Activated T-helper 1 cell treated with anti-CD3 and anti-CD28 coated beads, Interleukin-2, amount 50 U/mL, for 16 hours (primary cell): ENCODE measurements around the gene RAET1L.
"Not testable (repeated sequence)": the region's sequence is repeated elsewhere in the genome, so short reads cannot be mapped to it uniquely, and the experiment has no call there.

Experiments
- DNase-seq, 2 donors: peaks; one replicate each; pipeline ENCODE4 v3.0.0-alpha.2; 2020; ENCODE audit warnings: low read depth in 1 of 2, low spot score in 1 of 2

The RAET1L gene

DNA sequence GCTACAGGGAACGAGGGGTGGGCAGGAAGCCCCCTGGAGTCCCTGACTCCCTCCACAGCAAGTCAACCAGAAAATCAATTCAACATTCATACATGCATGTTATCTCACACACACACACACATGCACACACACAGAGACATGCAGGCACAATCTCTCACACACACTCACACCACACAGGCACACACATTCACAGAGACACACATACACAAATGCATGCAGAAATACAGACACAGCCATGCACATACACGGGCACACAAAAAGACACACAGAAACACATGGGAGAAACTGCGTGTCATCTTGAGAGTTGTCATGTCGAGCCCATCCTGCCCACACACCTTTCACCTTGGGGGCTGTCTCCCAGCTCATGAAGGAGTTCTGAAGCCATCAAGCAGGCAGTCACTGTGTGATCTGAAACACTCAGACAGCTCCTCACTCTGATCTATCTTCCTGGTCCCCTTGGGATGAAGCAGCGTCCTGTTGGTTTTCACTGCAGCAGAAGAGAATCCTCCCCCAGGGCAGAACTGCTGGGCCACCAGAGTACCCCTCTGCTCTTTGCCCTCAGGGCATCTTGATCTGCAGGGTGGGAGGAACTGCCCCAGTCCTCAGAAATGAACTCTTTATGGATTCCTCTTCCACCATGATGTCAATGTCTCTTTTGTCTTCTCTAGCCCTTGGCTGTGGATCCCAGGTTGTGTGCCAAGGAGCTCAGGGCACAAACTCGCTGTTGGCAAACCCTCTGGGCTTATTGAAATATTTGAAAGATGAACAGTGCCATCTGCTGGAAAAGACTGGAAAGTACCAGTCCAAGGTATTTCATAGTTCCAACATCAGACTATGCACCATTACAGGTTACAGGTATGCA lies 8.8 kb downstream of the RAET1L start:
- DNase-seq: no peak

DNA sequence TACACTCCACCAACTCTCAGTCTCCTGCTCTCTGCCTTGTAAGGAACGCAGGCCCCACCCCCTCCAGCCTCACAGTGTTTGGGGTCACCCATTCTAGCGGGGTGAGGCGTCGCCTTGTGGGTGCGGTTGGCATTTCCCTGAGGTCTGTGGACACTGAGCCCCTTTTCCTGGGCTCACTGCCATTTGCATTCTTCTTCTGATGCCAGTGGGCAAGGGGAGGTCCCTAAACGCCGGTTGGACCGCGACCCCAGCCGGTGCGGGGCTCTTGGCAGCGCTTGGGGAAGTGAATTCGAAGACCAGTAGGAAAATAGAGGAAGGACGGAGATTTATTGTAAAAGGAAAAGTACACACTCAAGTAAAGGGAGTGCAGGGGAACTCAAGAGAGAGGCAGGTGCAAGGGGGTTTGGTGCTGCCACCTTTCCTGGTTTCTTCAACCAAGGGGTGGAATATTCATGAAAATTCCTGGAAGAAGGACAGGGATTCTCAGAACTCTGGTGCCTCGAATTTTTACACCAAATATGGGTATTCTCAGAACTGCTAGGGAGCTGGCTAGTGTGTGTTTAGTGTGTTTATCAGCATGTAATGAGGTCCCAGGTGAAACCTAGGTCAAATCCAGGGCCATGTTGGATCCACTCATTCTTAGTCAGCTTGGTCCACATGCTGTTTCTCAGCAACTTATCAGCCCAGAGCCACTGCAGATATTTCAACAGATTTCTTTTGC lies 9.9 kb downstream of the RAET1L start:
- DNase-seq: not testable (repeated sequence)

DNA sequence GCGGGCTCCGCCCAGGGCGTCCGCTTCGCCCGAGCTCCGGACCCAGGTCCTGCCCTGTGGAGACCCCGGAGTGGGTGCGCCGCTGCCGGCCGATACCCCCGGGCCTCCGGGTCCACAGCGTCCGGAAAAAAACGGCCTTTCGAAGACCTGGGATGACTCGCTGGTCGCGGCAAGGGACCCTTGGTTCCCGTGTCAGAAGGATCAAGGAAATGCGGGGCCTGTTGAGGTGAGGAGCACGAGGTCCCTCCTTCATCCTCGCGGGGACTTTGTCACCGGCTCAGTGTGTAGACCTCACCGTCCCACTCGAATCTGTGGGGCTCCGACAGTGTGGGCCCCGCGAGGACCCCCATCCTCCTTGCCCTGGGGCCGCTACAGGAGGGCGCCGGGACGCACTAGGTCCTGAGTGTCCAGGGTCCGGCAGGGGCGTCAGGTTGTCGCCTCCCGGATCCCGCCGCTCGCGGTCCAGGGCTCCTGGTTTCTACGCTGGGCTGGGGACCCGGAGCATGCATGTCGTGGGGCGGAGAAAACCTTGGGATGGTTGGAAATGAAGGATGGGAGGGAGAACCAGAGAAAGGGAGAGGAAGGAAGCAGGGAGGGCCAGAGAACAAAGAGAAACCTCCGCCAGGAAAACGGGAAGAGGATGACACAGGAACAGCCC lies 10.6 kb downstream of the RAET1L start:
- not testable (repeated sequence) for DNase-seq

DNA sequence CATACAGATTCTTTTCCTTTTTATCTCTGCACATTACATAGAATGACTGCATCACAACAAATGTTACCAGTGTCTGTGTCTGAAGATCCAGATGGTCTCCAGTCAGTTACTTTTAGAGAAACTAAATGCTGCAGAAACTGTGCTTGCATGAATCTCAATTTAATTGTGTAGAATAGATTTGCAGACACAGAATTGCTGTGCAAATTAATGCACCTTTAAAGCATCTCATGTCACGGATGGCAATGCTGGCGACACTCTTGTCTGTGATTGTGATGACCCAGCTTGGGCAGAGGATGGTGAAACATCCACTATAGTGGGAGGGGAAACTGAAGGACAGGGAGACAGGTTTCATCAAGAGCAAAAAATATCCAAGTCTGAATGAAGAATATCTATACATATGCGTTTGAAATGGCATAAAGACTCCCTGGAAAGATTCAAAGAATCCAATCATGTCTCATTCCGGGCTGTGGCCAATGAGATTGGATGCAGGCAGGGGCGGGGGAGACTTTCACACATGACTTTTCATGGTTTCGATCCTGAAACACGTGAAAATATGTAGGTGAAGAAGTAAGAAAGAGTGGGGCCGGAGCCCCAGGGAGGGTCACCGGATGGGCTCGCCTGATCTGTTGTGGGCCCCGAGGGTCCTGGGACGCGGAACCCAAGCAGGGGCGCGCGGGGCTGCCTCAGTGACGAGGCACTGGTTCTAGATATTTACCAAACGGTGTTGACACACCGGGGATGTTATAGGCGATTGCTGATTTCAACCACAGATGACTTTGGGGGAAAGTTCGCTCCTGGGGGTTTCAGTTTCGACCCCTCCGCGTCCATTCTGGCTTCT lies 11.3 kb downstream of the RAET1L start:
- not testable (repeated sequence) for DNase-seq

DNA sequence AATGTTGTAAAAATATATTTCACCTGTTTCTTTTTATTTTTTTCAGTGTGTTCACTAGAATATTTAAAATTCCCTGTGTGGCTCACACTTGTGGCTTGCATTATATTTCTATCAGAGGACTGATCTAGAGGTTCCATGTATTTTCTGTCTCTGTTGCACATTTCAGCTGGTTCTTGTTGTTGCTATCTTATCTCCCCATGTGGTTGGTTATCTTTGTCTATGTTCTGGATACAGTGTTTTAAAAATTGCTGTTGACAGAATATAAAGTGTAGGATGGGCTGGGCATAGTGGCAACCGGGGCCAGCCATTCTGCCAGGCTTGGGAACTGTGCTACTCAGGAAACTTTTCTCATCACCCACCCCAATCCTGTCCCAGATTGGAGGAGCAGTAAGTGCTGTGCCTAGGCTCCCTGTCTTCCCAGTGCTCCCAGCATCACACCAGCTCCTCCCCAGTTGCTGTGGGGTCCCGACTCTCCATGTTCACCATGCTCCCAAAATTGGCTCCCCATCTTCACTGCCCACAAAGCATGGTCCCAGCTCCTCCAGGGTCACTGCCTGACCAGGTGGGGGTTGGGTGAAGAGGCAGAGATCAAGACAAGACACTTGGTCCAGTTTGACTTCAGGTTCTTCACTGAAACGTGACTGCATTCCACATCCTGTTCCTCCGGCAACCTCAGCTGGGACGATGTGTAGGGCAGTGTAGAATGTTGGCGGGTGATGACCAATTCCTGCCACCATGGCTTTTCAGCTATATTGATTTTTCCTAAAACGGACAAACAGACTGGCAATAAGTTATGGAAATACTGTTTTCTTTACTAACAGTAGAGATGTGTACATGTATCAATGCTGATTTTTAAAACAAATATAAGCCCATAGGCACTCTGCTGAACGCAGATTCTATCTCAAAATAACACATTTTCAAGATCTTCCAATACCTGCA lies 12.2 kb downstream of the RAET1L start:
- DNase-seq: not testable (repeated sequence)

DNA sequence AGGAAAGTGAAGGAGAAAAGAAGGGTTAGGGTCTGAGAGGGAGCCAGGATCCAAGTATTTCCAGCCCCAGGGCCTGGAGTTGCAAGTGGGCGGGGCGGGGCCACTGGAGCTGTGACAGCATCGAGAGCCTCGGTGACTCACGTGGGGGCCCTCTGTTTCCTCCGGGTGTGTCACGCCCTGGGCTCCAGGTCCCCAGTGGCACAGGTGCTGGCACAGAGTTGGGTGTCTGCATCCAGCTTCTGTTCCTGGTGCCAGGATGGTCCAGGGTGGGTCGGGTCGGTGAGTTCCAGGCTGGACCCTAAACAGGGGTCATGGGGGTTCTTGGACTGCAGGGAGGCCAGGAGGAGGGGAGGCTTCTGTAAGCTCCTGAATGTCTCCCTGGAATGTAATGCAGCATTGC lies 16.7 kb downstream of the RAET1L start:
- no peak for DNase-seq

DNA sequence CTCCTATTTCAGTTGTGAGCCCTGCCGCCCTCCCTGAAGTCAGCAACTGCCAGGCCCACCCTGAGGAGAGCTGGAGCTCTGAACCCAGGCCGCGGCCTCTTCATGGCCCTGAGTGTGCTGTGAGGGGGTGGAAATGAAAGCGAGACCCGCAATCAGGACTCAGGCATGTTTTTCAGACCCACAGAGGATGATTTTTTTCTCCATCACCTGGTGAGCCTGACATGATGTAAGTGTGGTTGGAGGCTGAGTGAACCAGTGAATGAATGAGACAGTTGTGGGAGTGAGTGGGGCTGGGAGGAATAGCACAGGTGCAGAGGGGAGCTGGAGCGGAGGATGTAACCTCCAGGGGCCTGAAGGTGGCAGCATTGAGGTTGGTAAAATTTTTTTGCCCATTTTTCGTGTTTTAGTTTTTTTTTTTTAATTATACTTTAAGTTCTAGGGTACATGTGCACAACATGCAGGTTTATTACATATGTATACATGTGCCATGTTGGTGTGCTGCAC lies 18.3 kb downstream of the RAET1L start:
- no peak for DNase-seq

DNA sequence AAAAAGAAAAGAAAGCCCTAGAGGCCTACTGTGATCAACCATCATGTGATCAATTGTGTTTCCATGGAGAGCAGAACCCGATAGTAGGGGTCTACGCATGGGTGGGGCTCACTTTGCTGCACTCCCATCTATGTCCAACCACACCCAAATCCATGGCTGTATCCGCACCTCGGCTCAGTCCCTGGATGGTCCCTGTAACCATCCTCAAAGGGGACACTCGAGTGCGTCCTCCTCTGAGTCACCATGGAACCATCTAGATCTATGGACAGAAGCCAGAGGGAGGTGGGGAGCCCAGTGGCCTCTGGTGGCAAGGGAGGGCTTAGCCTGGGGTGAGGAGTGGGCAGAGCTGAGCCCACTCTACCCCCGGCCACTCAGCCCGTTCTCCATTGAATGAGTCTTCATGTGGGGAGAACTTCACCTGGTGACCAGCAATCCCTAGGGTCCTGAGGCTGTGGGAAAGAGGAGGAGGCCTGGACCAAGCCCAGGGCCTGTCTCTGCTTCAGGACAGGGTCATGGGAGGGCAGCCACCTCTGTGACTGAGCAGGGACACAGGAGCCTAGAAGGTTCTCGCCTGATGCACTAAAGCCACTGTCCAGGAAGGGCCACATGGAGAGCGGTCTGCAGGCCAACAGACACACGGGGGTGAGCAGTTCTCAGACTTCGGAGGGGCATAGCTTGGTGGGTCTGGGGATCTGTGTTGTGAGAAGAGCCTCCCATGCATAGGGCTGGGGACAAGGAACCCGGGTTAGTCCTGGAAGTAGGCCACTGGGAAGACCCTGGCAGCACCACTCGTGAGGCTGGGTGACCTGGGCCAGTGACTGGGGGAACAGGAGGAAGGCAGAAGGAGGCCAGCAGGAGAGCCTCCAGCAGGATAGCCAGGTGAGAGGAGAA lies 19.3 kb downstream of the RAET1L start:
- DNase-seq: no peak

DNA sequence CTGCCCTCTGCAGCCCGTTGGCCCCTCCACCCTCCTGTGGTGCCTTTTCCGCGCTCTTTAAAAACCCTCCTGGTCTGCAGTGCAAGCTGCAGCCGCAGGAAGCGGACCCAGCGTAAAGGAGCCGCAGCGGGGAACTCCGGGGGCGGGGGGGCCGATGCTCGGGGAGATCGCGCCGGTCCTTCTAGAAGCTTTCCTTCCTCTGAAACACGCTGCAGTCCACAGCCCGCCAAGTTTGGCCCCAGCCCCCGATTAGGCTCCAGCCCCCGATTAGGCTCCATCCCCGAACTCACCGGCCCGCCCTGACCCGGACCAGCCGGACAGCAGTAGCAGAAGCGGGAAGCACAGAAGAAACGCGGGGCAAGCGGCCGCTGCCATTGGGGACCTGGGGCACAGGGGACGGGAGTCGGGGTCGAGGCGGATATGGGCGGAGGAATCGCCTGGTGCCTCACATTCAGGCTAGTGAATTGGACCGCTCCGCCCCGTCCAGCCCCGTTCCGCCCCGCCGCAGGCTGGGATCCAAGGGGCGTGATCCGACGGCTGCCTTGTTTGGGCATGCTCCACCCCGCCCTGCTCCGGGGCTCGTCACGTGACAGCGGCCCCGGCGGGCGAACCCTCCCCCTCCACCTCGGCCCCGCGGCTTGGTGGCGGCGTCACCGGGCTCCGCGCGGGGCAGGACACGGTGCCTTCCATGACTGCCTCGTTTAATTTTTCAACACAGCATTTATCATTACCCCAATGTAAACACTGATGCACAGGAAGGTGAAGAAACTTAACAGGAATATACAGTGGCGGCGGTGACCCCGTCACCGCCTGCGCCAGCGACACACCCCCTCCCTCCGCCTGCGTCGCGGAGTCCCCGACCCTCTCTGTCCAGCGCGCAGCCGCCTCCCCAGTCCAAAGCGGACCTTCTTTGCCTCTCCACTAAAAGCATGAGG lies 20.3 kb downstream of the RAET1L start:
- DNase-seq: peak; percentile 68 to 84

DNA sequence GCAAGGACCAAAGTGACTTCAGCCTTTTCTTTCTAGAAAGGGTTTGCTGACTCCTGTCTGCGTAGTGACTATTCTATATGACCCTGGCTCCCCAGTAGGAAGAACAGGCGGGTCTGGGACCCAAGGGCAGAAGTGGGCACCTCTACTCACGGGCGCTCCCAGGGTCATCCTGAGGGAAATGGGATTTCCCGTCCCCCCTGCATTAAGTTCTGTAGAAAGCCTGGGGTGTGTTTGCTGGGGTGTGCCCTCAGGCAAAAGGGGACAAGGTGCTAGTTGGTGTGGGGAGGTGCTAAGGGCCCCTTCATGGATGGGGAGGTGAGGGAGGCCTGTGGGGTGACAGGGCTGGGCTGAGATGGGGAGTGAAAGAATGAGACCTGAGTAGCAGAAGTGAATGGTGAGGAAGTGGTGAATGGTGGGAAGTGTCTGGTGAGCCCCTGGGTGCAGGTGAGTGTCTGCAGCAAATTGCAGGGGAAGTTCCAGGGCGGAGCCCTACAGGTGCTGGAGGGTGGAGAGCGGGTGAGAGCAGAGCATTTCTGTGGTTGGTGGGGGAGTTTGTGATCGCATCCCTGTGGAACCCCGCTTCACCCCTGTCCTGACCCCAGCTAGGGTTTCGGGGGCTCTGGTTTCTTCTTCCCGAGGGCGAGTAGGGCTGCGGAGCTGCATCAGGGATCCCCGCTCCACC lies 21.1 kb downstream of the RAET1L start:
- DNase-seq: no peak

DNA sequence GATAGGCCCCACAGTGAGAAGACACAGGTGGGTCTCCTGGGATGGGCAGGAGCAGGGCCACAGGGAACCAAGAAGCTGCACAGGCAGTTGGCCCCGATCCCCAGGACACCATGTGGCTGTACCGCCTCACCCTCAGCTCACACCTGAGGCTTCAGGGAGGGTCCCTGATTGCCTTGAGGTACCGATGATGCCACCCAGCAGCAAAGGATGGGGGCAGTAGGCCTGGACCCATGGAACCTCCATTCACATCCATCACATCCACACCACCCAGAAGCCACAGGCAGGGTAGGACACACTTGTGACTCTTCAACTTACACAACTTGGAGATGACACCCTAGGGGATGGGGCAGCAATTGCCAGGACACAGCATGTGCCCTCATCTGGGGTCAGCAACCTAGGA lies 21.7 kb downstream of the RAET1L start:
- DNase-seq: not testable (repeated sequence)

DNA sequence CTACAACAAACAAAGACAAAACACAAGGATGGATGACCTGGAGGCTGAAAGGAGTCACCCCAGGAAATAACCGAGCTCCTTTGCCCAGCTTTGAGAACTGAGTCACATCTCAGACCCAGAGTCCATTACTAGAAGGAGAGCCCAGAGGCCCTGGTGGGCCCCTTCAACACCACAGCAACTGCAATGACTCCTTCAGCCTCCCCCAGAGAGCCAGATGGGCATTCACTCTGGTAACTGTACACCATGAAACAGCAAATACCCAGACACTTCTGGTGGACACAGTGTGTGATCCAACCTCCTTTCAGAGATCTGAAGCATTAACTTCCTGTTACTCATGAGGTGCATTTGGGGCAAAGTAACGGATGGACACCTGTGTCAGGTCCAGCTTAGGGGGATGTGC lies 22.6 kb downstream of the RAET1L start:
- no peak for DNase-seq

DNA sequence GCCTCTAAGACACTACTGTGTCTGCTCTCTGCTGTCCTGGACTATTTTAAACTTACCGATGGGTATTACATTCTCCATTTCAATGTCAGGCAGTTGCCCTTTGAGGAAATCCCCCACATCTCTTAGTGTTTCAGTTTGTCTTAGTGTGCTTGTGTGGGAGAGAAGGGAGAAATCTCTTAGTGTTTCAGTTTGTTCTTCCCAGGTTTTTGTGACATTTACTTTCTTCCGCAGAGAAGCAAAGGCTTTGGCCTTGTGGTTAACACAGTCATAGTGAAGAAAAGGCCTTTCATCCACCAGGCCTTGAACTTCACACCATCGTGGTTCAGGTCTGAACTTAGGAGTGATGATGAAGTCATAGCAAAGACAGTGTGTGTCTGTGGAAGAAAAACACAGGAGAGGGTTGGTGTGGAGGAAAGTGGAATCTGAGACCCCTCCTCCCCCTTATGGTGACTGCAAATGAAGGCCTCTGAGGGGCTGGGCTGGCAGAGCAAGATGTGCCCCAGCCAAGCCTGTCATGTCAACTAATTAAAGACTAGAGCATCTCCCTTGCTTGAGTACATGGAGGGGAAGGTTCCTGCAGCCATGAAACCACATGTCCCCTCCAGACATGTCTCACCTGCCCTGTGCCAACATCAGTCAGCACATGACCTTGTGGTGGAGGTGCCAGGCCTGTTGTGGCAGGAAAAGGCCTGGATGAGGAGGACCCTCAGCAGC lies 23.9 kb downstream of the RAET1L start:
- DNase-seq: no peak

DNA sequence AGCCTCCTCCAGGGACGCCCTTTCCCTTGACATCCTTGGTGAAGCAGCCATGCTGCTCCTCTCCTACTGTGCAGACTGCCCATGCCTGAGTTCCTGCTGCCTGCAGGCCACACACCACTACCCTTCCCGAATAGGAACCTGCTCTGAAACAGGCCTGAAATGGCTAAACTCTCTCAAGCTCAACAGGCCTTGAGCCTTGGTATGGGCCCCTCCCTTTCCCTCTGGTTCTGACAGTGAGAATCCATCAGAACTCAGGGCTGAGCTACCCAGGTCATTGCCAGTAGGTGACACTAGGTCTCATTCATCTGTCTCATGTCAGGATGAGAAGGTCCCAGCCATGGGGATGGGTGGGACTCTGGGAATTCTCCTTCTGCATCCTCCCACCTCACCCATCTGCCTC lies 25.7 kb downstream of the RAET1L start:
- no peak for DNase-seq

DNA sequence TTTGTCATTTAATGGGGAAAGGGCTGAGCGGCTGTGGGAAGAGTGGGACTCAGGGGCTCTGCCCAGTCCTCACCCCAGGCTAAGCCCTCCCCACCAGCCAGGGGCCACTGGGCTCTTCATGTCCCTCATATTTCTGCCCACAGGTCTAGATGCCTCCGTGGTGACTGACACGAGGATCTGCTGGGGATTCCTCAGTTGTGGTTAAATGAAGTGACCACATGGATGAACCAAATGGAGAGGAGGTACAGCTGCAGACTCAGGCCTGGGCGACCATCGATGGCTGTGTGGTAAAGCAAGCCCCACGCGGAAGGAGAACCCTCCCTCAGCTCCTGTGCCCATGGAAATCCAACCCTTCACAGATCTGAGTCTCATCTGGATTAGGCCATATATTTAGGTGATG lies 29.4 kb downstream of the RAET1L start:
- DNase-seq: no peak

DNA sequence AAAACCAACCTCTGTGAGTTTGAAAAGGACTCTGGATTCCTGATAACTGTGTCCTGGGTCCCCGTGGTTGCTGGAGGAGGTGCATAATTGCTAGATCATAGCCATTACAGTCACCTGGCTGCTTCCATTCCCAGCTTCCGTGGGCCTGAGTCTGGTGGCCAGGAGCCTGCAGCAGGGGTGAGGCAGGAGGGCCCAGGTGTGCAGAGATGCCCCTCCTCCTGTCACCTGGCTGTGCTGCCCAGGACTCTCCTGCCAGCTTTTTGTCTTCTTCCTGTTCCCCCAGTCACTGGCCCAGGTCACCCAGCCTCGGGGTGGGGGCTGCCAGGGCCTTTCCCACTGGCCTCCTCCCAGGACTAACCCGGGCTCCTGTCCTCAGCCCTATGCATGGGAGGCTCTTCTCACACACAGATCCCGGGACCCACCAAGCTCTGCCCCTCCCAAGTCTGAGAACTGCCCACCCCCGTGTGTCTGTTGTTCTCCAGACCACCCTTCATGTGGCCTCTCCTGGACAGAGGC lies 30.0 kb downstream of the RAET1L start:
- no peak for DNase-seq
